ENCODE measurements around the gene POLG2. TPM values are rescaled to one million over a fixed set of nuclear protein-coding genes. Genes with fewer than 3 reads are reported as not detected.

POLG2 gene
- polyA plus RNA-seq, 4 donors, result 3.2 to 23.9 (median 6.2) TPM

- Histone ChIP-seq H3K27ac (ENCODE audit: low read depth in 1 of 3, low read length in 2 of 3) (peak overlapping the region; percentile 98 to 100 (median 99)), H3K9me3 (ENCODE audit: control insufficient read depth in 2 of 2, insufficient read depth in 1 of 2, low read depth in 1 of 2, low read length in 1 of 2) (no peaks in the 10 kb centered on the region), H3K36me3 (ENCODE audit: control insufficient read depth in 3 of 3, insufficient read depth in 2 of 3, low read depth in 1 of 3, low read length in 3 of 3) (peaks cover 17 to 41% (median 23%) of the 10 kb centered on the region in 3 donors), H3K4me3 (ENCODE audit: low read depth in 1 of 3, low read length in 3 of 3) (peak overlapping the region; percentile 67 to 97 (median 79)), H3K4me1 (ENCODE audit: control insufficient read depth in 3 of 3, insufficient read depth in 2 of 3, low read depth in 1 of 3, low read length in 2 of 3) (peaks cover 0 to 15% (median 11%) of the 10 kb centered on the region in 3 donors), H3K27me3 (ENCODE audit: control insufficient read depth in 3 of 3, insufficient read depth in 3 of 3, low read length in 3 of 3) (no peaks in the 10 kb centered on the region)
- DNase-seq (peak in 1 of 2 donors; percentile 39), FAIRE-seq (no peak)
- WGBS, 3 donors, result 1% methylated on average over 13 of the region's 13 CpGs
These were observed 8.0 kb upstream of the POLG2 start for GRCh38 chr17:64504769-64505339.

- WGBS, 3 donors, result 19 to 27% (median 20%) methylated on average over 7 of the region's 7 CpGs
- peak overlapping the region in 2 of 3 donors; percentile 98 to 100 for H3K27ac ChIP-seq (ENCODE audit: low read depth in 1 of 3, low read length in 2 of 3)
- no peak for FAIRE-seq
- DNase-seq, result no peak
- H3K4me3 ChIP-seq (ENCODE audit: low read depth in 1 of 3, low read length in 3 of 3), result peak overlapping the region; percentile 67 to 97 (median 79)
- H3K4me1 ChIP-seq (ENCODE audit: control insufficient read depth in 3 of 3, insufficient read depth in 2 of 3, low read depth in 1 of 3, low read length in 2 of 3), result peaks cover 0 to 15% (median 11%) of the 10 kb centered on the region in 3 donors
- no peaks in the 10 kb centered on the region for H3K9me3 ChIP-seq (ENCODE audit: control insufficient read depth in 2 of 2, insufficient read depth in 1 of 2, low read depth in 1 of 2, low read length in 1 of 2)
- H3K27me3 ChIP-seq (ENCODE audit: control insufficient read depth in 3 of 3, insufficient read depth in 3 of 3, low read length in 3 of 3), result no peaks in the 10 kb centered on the region
- H3K36me3 ChIP-seq (ENCODE audit: control insufficient read depth in 3 of 3, insufficient read depth in 2 of 3, low read depth in 1 of 3, low read length in 3 of 3), result peaks cover 13 to 42% (median 23%) of the 10 kb centered on the region in 3 donors
These were observed 7.2 kb upstream of the POLG2 start for GRCh38 chr17:64503821-64504768.

GRCh38 chr17:64503341-64503740, 6.5 kb upstream of the POLG2 start:
- DNase-seq (no peak), FAIRE-seq (no peak)
- WGBS, 3 donors, result 65 to 81% (median 70%) methylated on average over 5 of the region's 5 CpGs
- H3K27ac ChIP-seq (ENCODE audit: low read depth in 1 of 3, low read length in 2 of 3), result no peak overlapping the region
- H3K4me3 ChIP-seq (ENCODE audit: low read depth in 1 of 3, low read length in 3 of 3), result no peak overlapping the region
- no peaks in the 10 kb centered on the region for H3K9me3 ChIP-seq (ENCODE audit: control insufficient read depth in 2 of 2, insufficient read depth in 1 of 2, low read depth in 1 of 2, low read length in 1 of 2)
- H3K27me3 ChIP-seq (ENCODE audit: control insufficient read depth in 3 of 3, insufficient read depth in 3 of 3, low read length in 3 of 3), result no peaks in the 10 kb centered on the region
- peaks cover 12 to 44% (median 25%) of the 10 kb centered on the region in 3 donors for H3K36me3 ChIP-seq (ENCODE audit: control insufficient read depth in 3 of 3, insufficient read depth in 2 of 3, low read depth in 1 of 3, low read length in 3 of 3)
- peaks cover 0 to 14% (median 11%) of the 10 kb centered on the region in 3 donors for H3K4me1 ChIP-seq (ENCODE audit: control insufficient read depth in 3 of 3, insufficient read depth in 2 of 3, low read depth in 1 of 3, low read length in 2 of 3)

- Histone ChIP-seq H3K27me3 (ENCODE audit: control insufficient read depth in 3 of 3, insufficient read depth in 3 of 3, low read length in 3 of 3) (no peaks in the 10 kb centered on the region), H3K9me3 (ENCODE audit: control insufficient read depth in 2 of 2, insufficient read depth in 1 of 2, low read depth in 1 of 2, low read length in 1 of 2) (no peaks in the 10 kb centered on the region), H3K4me1 (ENCODE audit: control insufficient read depth in 3 of 3, insufficient read depth in 2 of 3, low read depth in 1 of 3, low read length in 2 of 3) (peaks cover 0 to 16% (median 11%) of the 10 kb centered on the region in 3 donors), H3K36me3 (ENCODE audit: control insufficient read depth in 3 of 3, insufficient read depth in 2 of 3, low read depth in 1 of 3, low read length in 3 of 3) (peaks cover 12 to 44% (median 25%) of the 10 kb centered on the region in 3 donors), H3K4me3 (ENCODE audit: low read depth in 1 of 3, low read length in 3 of 3) (no peak overlapping the region), H3K27ac (ENCODE audit: low read depth in 1 of 3, low read length in 2 of 3) (no peak overlapping the region)
- FAIRE-seq (no peak), DNase-seq (no peak)
- WGBS, 3 donors, result 69 to 87% (median 85%) methylated on average over 2 of the region's 2 CpGs
These were observed 6.0 kb upstream of the POLG2 start for GRCh38 chr17:64502809-64503208.

- Histone ChIP-seq H3K4me1 (ENCODE audit: control insufficient read depth in 3 of 3, insufficient read depth in 2 of 3, low read depth in 1 of 3, low read length in 2 of 3) (peaks cover 0 to 22% (median 16%) of the 10 kb centered on the region in 3 donors), H3K4me3 (ENCODE audit: low read depth in 1 of 3, low read length in 3 of 3) (no peak overlapping the region), H3K27me3 (ENCODE audit: control insufficient read depth in 3 of 3, insufficient read depth in 3 of 3, low read length in 3 of 3) (no peaks in the 10 kb centered on the region), H3K9me3 (ENCODE audit: control insufficient read depth in 2 of 2, insufficient read depth in 1 of 2, low read depth in 1 of 2, low read length in 1 of 2) (no peaks in the 10 kb centered on the region), H3K27ac (ENCODE audit: low read depth in 1 of 3, low read length in 2 of 3) (no peak overlapping the region), H3K36me3 (ENCODE audit: control insufficient read depth in 3 of 3, insufficient read depth in 2 of 3, low read depth in 1 of 3, low read length in 3 of 3) (peaks cover 15 to 44% (median 25%) of the 10 kb centered on the region in 3 donors)
- DNase-seq, result no peak
- 73 to 78% (median 74%) methylated on average over 3 of the region's 3 CpGs for WGBS, 3 donors
- no peak for FAIRE-seq
These were observed 5.2 kb upstream of the POLG2 start for GRCh38 chr17:64502021-64502420.

GRCh38 chr17:64500862-64501765, 4.3 kb upstream of the POLG2 start:
- H3K4me3 ChIP-seq (ENCODE audit: low read depth in 1 of 3, low read length in 3 of 3), result no peak overlapping the region
- H3K4me1 ChIP-seq (ENCODE audit: control insufficient read depth in 3 of 3, insufficient read depth in 2 of 3, low read depth in 1 of 3, low read length in 2 of 3), result peaks cover 0 to 22% (median 16%) of the 10 kb centered on the region in 3 donors
- no peak for FAIRE-seq

GRCh38 chr17:64500487-64500859, 3.6 kb upstream of the POLG2 start:
- FAIRE-seq (no peak), DNase-seq (no peak)
- no peak overlapping the region for H3K4me3 ChIP-seq (ENCODE audit: low read depth in 1 of 3, low read length in 3 of 3)
- H3K9me3 ChIP-seq (ENCODE audit: control insufficient read depth in 2 of 2, insufficient read depth in 1 of 2, low read depth in 1 of 2, low read length in 1 of 2), result no peaks in the 10 kb centered on the region
- WGBS, 3 donors, result 75 to 84% (median 82%) methylated on average over 8 of the region's 8 CpGs
- no peaks in the 10 kb centered on the region for H3K27me3 ChIP-seq (ENCODE audit: control insufficient read depth in 3 of 3, insufficient read depth in 3 of 3, low read length in 3 of 3)
- H3K27ac ChIP-seq (ENCODE audit: low read depth in 1 of 3, low read length in 2 of 3), result no peak overlapping the region
- H3K4me1 ChIP-seq (ENCODE audit: control insufficient read depth in 3 of 3, insufficient read depth in 2 of 3, low read depth in 1 of 3, low read length in 2 of 3), result peaks cover 0 to 29% (median 16%) of the 10 kb centered on the region in 3 donors
- peaks cover 15 to 44% (median 25%) of the 10 kb centered on the region in 3 donors for H3K36me3 ChIP-seq (ENCODE audit: control insufficient read depth in 3 of 3, insufficient read depth in 2 of 3, low read depth in 1 of 3, low read length in 3 of 3)

More at GRCh38 chr17:64500862-64501765, 4.3 kb upstream of the POLG2 start:
- Histone ChIP-seq H3K9me3 (ENCODE audit: control insufficient read depth in 2 of 2, insufficient read depth in 1 of 2, low read depth in 1 of 2, low read length in 1 of 2) (no peaks in the 10 kb centered on the region), H3K27ac (ENCODE audit: low read depth in 1 of 3, low read length in 2 of 3) (no peak overlapping the region), H3K36me3 (ENCODE audit: control insufficient read depth in 3 of 3, insufficient read depth in 2 of 3, low read depth in 1 of 3, low read length in 3 of 3) (peaks cover 15 to 44% (median 25%) of the 10 kb centered on the region in 3 donors), H3K27me3 (ENCODE audit: control insufficient read depth in 3 of 3, insufficient read depth in 3 of 3, low read length in 3 of 3) (no peaks in the 10 kb centered on the region)
- WGBS, 3 donors, result 85 to 87% (median 87%) methylated on average over 11 of the region's 11 CpGs
- DNase-seq, result no peak

Measured in small intestine (tissue), 7 donors.